ENCODE data around the gene TMEM72. TPM values are rescaled to one million over a fixed set of nuclear protein-coding genes. Genes with fewer than 3 reads are reported as not detected.
A peak's percentile ranks its signal among the peaks of the same experiment; 100 is the strongest.

TMEM72 gene
- total RNA-seq, 2 donors from 2014 or later, result 0.15 TPM; not detected in 1

DNA sequence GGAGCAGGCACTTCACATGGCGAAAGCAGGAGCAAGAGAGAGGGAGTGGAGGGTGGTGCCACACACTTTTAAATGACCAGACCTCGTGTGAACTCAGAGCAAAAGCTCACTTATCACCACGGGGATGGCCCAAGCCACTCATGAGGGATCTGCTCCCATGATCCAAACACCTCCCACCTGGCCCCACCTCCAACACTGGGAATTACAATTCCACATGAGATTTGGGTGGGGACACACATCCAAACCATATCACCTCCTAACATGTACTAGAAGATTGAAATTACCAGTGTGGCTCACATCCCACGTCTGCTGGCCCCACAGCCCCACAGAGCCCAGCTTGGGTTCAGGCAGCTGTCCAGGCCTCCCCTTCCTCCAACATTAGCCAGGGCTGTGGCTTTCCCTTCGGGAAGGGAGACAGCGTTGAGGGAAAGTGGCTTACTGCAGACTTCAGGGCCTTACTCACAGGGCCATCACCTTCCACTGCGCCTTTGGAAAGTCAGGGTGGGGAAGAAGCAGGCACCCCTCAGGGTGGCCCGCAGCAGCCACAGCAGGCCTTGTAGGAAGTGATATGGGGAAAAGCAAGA lies 59.8 kb downstream of the TMEM72 start:
- no peaks in the 10 kb centered on the region for H3K9me3 ChIP-seq
- peaks cover 28% of the 10 kb centered on the region for H3K36me3 ChIP-seq
- H3K27ac ChIP-seq, result peak overlapping the region; percentile 3 to 50
- DNase-seq (ENCODE audit: low spot score), result no peak
- no peak overlapping the region for H3K4me3 ChIP-seq
- TF ChIP-seq, protein P1, sequence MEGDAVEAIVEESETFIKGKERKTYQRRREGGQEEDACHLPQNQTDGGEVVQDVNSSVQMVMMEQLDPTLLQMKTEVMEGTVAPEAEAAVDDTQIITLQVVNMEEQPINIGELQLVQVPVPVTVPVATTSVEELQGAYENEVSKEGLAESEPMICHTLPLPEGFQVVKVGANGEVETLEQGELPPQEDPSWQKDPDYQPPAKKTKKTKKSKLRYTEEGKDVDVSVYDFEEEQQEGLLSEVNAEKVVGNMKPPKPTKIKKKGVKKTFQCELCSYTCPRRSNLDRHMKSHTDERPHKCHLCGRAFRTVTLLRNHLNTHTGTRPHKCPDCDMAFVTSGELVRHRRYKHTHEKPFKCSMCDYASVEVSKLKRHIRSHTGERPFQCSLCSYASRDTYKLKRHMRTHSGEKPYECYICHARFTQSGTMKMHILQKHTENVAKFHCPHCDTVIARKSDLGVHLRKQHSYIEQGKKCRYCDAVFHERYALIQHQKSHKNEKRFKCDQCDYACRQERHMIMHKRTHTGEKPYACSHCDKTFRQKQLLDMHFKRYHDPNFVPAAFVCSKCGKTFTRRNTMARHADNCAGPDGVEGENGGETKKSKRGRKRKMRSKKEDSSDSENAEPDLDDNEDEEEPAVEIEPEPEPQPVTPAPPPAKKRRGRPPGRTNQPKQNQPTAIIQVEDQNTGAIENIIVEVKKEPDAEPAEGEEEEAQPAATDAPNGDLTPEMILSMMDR (IDR thresholded peaks at IDR 0.05), result no peak
- H3K4me1 ChIP-seq, result peaks cover 0 to 90% of the 10 kb centered on the region in 2 donors
- H3K27me3 ChIP-seq, result no peaks in the 10 kb centered on the region

GRCh38 chr10:44971434-44971833 lies 60.3 kb downstream of the TMEM72 start:
- H3K27ac ChIP-seq, result peak overlapping the region in 1 of 2 donors; percentile 50
- H3K4me3 ChIP-seq, result no peak overlapping the region
- no peak for DNase-seq (ENCODE audit: low spot score)
- H3K9me3 ChIP-seq, result no peaks in the 10 kb centered on the region
- no peaks in the 10 kb centered on the region for H3K27me3 ChIP-seq
- peaks cover 0 to 90% of the 10 kb centered on the region in 2 donors for H3K4me1 ChIP-seq
- TF ChIP-seq, protein P1 (IDR thresholded peaks at IDR 0.05), result no peak
- H3K36me3 ChIP-seq, result peaks cover 32% of the 10 kb centered on the region

- TF ChIP-seq, protein P1 (IDR thresholded peaks at IDR 0.05), result no peak
- Histone ChIP-seq H3K36me3 (peaks cover 39% of the 10 kb centered on the region), H3K27ac (peak overlapping the region; percentile 91 to 96), H3K4me3 (no peak overlapping the region), H3K9me3 (no peaks in the 10 kb centered on the region), H3K27me3 (no peaks in the 10 kb centered on the region), H3K4me1 (peaks cover 0 to 90% of the 10 kb centered on the region in 2 donors)
- DNase-seq (ENCODE audit: low spot score), result no peak
Measured at GRCh38 chr10:44971935-44972757, 61.0 kb downstream of the TMEM72 start.

DNA sequence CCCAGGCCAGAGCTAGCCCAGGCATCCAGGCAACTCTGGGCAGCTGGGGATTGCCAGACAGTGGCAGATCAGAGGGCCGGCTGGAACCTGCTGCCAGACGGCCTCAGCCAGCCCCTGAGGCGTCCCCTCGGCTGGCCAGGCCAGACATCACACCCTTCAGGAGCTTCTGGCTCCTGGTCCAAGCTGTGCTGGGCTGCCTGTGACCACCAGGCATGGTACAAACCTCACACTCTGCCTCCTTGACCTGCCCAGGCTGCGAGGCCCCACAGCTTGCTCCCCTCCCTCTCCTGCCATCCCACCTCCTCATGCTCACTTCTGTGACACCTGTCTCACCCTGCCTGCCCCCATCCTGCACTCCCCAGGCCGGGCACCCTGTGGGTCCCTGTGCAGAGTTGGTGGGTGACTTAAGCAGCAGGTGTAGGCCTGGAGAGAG lies 61.8 kb downstream of the TMEM72 start:
- no peak overlapping the region for H3K4me3 ChIP-seq

DNA sequence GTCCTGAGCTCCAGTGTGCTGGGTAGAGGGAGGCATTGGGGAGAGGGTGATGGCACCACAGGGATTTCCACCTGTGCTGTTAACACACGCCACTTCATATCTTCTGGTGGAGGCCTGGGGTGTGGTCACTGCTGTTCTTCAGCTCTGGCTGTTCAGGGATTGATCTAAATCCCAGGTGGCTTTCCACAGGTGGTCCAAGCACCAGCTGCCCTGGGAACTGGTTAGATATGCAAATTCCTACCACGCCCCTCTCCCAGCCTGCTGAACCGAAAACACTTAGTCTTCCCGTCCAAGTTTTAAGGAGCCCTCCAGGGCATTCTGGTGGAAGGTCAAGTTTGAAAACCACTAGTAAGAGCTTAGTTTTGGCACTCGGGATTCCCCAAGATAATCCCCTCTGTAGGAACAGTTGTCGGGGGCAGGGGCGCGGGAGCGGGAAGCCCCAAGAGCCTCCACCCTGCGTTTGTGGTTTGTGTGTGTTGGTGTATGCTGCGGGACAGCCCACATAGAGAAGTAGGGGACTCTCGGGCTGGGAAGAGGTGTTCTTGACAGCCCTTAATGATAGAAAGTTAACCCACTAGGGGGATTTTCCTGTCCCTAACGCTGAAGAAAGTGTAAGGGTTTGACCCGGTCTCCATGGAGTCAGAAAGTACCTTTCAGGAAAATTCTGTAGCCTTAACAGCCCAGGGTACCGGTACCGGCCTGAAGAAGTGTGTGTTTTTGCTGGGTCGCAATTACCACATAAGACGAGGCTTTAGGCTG lies 62.4 kb downstream of the TMEM72 start:
- Histone ChIP-seq H3K4me1 (peaks cover 0 to 90% of the 10 kb centered on the region in 2 donors), H3K27me3 (no peaks in the 10 kb centered on the region), H3K9me3 (no peaks in the 10 kb centered on the region), H3K36me3 (peaks cover 52% of the 10 kb centered on the region), H3K4me3 (no peak overlapping the region), H3K27ac (peak overlapping the region; percentile 91 to 96)
- DNase-seq (ENCODE audit: low spot score), result no peak
- TF ChIP-seq, protein P1 (IDR thresholded peaks at IDR 0.05), result no peak

More for the DNA sequence above, 61.8 kb downstream of the TMEM72 start:
- Histone ChIP-seq H3K27me3 (no peaks in the 10 kb centered on the region), H3K4me1 (peaks cover 0 to 90% of the 10 kb centered on the region in 2 donors), H3K9me3 (no peaks in the 10 kb centered on the region), H3K27ac (peak overlapping the region; percentile 91 to 96), H3K36me3 (peaks cover 47% of the 10 kb centered on the region)
- DNase-seq (ENCODE audit: low spot score), result no peak
- TF ChIP-seq, protein P1 (IDR thresholded peaks at IDR 0.05), result no peak
